NB4 (cell line): ENCODE data around the gene RGS11.

Experiments used
- MAX ChIP-seq: IDR thresholded peaks from 2 replicates; pipeline ENCODE4 v1.6.1; 2011; ENCODE audit warnings: low read depth, low read length
- MYC ChIP-seq: IDR thresholded peaks from 2 replicates; pipeline ENCODE4 v1.6.1; 2011; ENCODE audit warnings: low read depth, low read length
- POLR2A ChIP-seq: IDR thresholded peaks from 2 replicates; pipeline ENCODE4 v1.6.1; 2011; ENCODE audit warnings: mild to moderate bottlenecking; ENCODE audit not compliant: insufficient read length; ENCODE audit errors: extremely low read depth
- TF ChIP-seq, protein P1 (sequence below): IDR thresholded peaks from one replicate; pipeline ENCODE4 v1.5.1; 2012; ENCODE audit warnings: low read depth, low read length

- TF ChIP-seq, protein P1, sequence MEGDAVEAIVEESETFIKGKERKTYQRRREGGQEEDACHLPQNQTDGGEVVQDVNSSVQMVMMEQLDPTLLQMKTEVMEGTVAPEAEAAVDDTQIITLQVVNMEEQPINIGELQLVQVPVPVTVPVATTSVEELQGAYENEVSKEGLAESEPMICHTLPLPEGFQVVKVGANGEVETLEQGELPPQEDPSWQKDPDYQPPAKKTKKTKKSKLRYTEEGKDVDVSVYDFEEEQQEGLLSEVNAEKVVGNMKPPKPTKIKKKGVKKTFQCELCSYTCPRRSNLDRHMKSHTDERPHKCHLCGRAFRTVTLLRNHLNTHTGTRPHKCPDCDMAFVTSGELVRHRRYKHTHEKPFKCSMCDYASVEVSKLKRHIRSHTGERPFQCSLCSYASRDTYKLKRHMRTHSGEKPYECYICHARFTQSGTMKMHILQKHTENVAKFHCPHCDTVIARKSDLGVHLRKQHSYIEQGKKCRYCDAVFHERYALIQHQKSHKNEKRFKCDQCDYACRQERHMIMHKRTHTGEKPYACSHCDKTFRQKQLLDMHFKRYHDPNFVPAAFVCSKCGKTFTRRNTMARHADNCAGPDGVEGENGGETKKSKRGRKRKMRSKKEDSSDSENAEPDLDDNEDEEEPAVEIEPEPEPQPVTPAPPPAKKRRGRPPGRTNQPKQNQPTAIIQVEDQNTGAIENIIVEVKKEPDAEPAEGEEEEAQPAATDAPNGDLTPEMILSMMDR, result no peak
- TF ChIP-seq POLR2A (no peak), MAX (no peak), MYC (no peak)
These were observed 31.2 kb upstream of the RGS11 start for GRCh38 chr16:306911-307370.
